GM21576 (cell line): ENCODE data around the gene MSLN.
"Not testable (repeated sequence)": the region's sequence is repeated elsewhere in the genome, so short reads cannot be mapped to it uniquely, and the experiment has no call there.

Source experiments
- ATAC-seq: cut with Tn5 transposase; IDR thresholded peaks from one replicate; pipeline ENCODE4 v1.9.1; 2021; ENCODE audit warnings: mild to moderate bottlenecking, moderate library complexity; ENCODE audit not compliant: unreplicated experiment

The MSLN gene

GRCh38 chr16:754121-754607, 6.4 kb upstream of the MSLN start:
- not testable (repeated sequence) for ATAC-seq

- ATAC-seq, result no peak
These were observed 5.9 kb upstream of the MSLN start for GRCh38 chr16:754656-755055.

- no peak for ATAC-seq
These were observed 4.1 kb upstream of the MSLN start for GRCh38 chr16:756428-756827.

GRCh38 chr16:759110-759910, 1.2 kb upstream of the MSLN start:
- no peak for ATAC-seq

GRCh38 chr16:760065-760464, 469 bp upstream of the MSLN start:
- ATAC-seq, result no peak

GRCh38 chr16:761625-762513, 1.3 kb downstream of the MSLN start:
- no peak for ATAC-seq

- ATAC-seq, result no peak
These were observed 2.2 kb downstream of the MSLN start for GRCh38 chr16:762595-763268.

GRCh38 chr16:763369-764183, 3.0 kb downstream of the MSLN start:
- ATAC-seq, result no peak

GRCh38 chr16:764184-764750, 3.7 kb downstream of the MSLN start:
- no peak for ATAC-seq

- ATAC-seq, result no peak
These were observed 4.4 kb downstream of the MSLN start for GRCh38 chr16:764848-765487.

- no peak for ATAC-seq
These were observed 4.9 kb downstream of the MSLN start for GRCh38 chr16:765488-765865.

- no peak for ATAC-seq
These were observed 5.7 kb downstream of the MSLN start for GRCh38 chr16:766008-766819.

- ATAC-seq, result no peak
These were observed 6.5 kb downstream of the MSLN start for GRCh38 chr16:766820-767640.

GRCh38 chr16:767743-768235, 7.3 kb downstream of the MSLN start:
- ATAC-seq, result no peak

- no peak for ATAC-seq
These were observed 7.9 kb downstream of the MSLN start for GRCh38 chr16:768428-768827.

GRCh38 chr16:769184-769784, 8.8 kb downstream of the MSLN start:
- ATAC-seq, result no peak

- no peak for ATAC-seq
These were observed 9.4 kb downstream of the MSLN start for GRCh38 chr16:769934-770333.
